ENCODE data around the gene C1orf141. TPM values are rescaled to one million over a fixed set of nuclear protein-coding genes. Genes with fewer than 3 reads are reported as not detected.

The C1orf141 gene
- total and polyA plus RNA-seq, 9 of the 15 experiments (the other 6 are each of a cell fraction or from before 2014, with no cell fraction given) = not detected

DNA sequence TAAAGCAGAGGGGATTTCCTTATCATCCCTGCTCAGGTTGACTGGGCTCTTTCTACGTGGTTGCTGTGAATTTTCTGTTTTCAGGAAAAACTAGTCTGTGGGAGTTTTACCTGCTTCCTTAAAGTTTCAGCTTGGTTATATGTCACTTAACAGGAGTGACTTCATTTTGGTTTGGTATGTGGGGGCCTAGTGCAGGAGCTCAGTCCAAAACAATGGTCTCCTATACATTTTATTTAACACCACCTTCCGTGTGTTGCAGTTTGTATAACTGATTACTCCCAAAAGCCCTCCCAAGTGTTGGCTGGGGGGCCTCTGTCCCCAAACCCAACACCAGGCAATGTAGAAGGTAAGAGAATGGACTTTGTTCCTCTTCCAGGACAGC lies 36.8 kb upstream of the C1orf141 start:
- Histone ChIP-seq H3K4me3 (no peak overlapping the region), H3K9ac (ENCODE audit: insufficient read depth in 1 of 2, low read depth in 2 of 2, low read length in 2 of 2) (no peak overlapping the region), H3K36me3 (ENCODE audit: control insufficient read depth, insufficient read depth, low read length) (no peaks in the 10 kb centered on the region), H4K20me1 (replicated peaks; ENCODE audit: control insufficient read depth, insufficient read depth, low read length) (no peaks in the 10 kb centered on the region), H3K27ac (ENCODE audit: extremely low read depth, low read depth, low read length) (no peak overlapping the region), H3K27me3 (ENCODE audit: control insufficient read depth in 2 of 2, insufficient read depth in 2 of 2, low read length in 2 of 2) (no peaks in the 10 kb centered on the region), H3K4me2 (ENCODE audit: insufficient read depth, low read length) (no peak overlapping the region), H3K4me1 (replicated peaks in 1 of 2; ENCODE audit: control insufficient read depth in 2 of 2, insufficient read depth in 2 of 2, low read length in 2 of 2) (peaks cover 0 to 3% of the 10 kb centered on the region in 2 experiments; a peak in 2 of 5 replicates), H3K79me2 (ENCODE audit: control insufficient read depth, insufficient read depth, low read length) (no peaks in the 10 kb centered on the region), H2AFZ (ENCODE audit: low read depth, low read length) (peak overlapping the region; percentile 49), H3K9me1 (ENCODE audit: control insufficient read depth, insufficient read depth, low read length) (no peaks in the 10 kb centered on the region), H3K9me3 (replicated peaks; ENCODE audit: control insufficient read depth, insufficient read depth, low read depth, low read length) (no peaks in the 10 kb centered on the region)
- WGBS (ENCODE audit: insufficient coverage, low coverage, missing lambda C conversion rate) = 9% methylated on average over 2 of the region's 2 CpGs
- no TSS peak for BruUV-seq (replicated peaks)
- FAIRE-seq (no peak), DNase-seq (ENCODE audit: extremely low read depth in 1 of 4, low spot score in 3 of 4) (no peak), ATAC-seq (peak; percentile 46)
- intact Hi-C loops (cut with micrococcal nuclease) = loop anchor here (5.0 kb wide), 1 partner anchor 41 kb away; no protein-coding TSS in a partner anchor
- POLR2A ChIA-PET = interaction anchor here (1.0 to 1.6 kb wide), 2 partner anchors 9 to 23 kb away, joined by 3 to 6 read pairs; no protein-coding TSS in a partner anchor
- CTCF ChIA-PET (ENCODE audit: low intra/inter-chr PET ratio) = no interaction called here
- in situ Hi-C loops (cut with MboI) = no loop called here
- TF ChIP-seq ZNF445 (CRISPR knock-in tag; IDR thresholded peaks at IDR 0.05; ENCODE audit: low read depth) = no peak
- no peak for TF ChIP-seq ZNF609 (CRISPR knock-in tag; IDR thresholded peaks at IDR 0.05; ENCODE audit: borderline replicate concordance)
- no peak for TF ChIP-seq HDAC1 (IDR thresholded peaks at IDR 0.05)
- no peak for TF ChIP-seq NFE2 (IDR thresholded peaks at IDR 0.05; ENCODE audit: low read depth)
- no peak for TF ChIP-seq FOXM1 (IDR thresholded peaks at IDR 0.05; ENCODE audit: low read depth)
- TF ChIP-seq FOXM1 (CRISPR knock-in tag; IDR thresholded peaks at IDR 0.05; ENCODE audit: low read depth) = no peak
- no peak for TF ChIP-seq ZNF512 (tag; IDR thresholded peaks at IDR 0.05)
- no peak for TF ChIP-seq KAT2B (IDR thresholded peaks at IDR 0.05; ENCODE audit: low read depth, low read length)
- TF ChIP-seq SMAD4 (CRISPR knock-in tag; conservative IDR thresholded peaks at IDR 0.05) = peak; percentile 67
- peak; percentile 18; the same call in 1 of the 2 replicates for TF ChIP-seq DDX20 (tag; IDR thresholded peaks at IDR 0.05; ENCODE audit: low read depth)
- TF ChIP-seq MAFG (tag; conservative IDR thresholded peaks at IDR 0.05) = no peak
- TF ChIP-seq DMBX1 (CRISPR knock-in tag; IDR thresholded peaks at IDR 0.05; ENCODE audit: borderline replicate concordance) = peak; percentile 82
- TF ChIP-seq ZBTB49 (CRISPR knock-in tag; IDR thresholded peaks at IDR 0.05; ENCODE audit: borderline replicate concordance) = no peak
- no peak for TF ChIP-seq CEBPB (tag; IDR thresholded peaks at IDR 0.05)
